HL-60 (cell line): Measurements from ENCODE around the gene SNX5.
A peak's percentile ranks its signal among the peaks of the same experiment; 100 is the strongest.

ENCODE experiments used
- GABPA ChIP-seq: IDR thresholded peaks from 2 replicates; pipeline ENCODE4 v1.6.1; 2012; ENCODE audit warnings: low read depth
- POLR2AphosphoS5 ChIP-seq: IDR thresholded peaks from 2 replicates; pipeline ENCODE4 v1.6.1; 2012; ENCODE audit warnings: low read depth
- REST ChIP-seq: IDR thresholded peaks from 2 replicates; pipeline ENCODE4 v1.6.1; 2012; ENCODE audit warnings: low read depth; ENCODE audit not compliant: insufficient replicate concordance
- SPI1 ChIP-seq: IDR thresholded peaks from 2 replicates; pipeline ENCODE4 v1.6.1; 2012; ENCODE audit warnings: low read depth, mild to moderate bottlenecking, borderline replicate concordance
- TF ChIP-seq, protein P1 (sequence below): IDR thresholded peaks from one replicate; pipeline ENCODE4 v1.5.1; 2011; ENCODE audit warnings: low read length, control low read depth, inconsistent platforms; ENCODE audit not compliant: insufficient read depth

DNA sequence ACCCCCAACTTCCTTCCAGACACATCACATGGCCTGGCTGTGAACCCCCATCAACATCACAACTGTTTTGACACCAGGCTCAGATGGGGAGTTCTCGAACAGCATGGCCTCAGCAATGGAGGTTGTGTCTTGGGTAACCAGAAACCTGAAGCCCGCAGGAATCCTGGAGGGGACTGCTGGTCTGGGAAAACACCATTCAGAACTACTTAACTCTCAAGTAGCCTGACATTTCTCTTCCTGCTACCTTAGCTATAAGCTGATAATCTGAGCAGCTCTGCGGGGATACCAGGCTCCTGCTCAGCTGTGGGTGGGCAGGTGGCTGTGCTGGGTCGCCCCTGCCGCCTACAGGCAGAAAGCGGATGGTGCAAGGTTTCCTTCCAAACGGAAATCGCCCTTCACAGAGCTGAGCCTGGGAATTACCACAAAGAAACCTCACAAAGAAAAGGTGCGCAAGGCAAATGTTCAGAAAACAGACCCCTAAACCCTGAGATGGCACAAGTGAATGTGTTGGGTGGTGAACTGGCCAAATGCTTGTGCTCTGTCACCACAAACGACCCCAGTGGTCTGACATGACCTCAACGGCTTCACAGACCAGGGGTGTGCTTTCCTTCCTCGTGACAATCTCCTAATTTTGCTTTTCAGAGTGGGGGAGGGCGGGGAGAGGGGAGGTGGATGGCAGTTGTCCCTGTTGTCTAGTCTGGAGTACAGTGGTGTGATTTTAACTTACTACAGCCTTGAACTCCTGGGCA, 29.5 kb downstream of the SNX5 start:
- TF ChIP-seq, protein P1, sequence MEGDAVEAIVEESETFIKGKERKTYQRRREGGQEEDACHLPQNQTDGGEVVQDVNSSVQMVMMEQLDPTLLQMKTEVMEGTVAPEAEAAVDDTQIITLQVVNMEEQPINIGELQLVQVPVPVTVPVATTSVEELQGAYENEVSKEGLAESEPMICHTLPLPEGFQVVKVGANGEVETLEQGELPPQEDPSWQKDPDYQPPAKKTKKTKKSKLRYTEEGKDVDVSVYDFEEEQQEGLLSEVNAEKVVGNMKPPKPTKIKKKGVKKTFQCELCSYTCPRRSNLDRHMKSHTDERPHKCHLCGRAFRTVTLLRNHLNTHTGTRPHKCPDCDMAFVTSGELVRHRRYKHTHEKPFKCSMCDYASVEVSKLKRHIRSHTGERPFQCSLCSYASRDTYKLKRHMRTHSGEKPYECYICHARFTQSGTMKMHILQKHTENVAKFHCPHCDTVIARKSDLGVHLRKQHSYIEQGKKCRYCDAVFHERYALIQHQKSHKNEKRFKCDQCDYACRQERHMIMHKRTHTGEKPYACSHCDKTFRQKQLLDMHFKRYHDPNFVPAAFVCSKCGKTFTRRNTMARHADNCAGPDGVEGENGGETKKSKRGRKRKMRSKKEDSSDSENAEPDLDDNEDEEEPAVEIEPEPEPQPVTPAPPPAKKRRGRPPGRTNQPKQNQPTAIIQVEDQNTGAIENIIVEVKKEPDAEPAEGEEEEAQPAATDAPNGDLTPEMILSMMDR: peak; percentile 72
- no peak for TF ChIP-seq GABPA
- 0 out of 2 replicates have a peak, but pooled peaks have one; percentile 7 for TF ChIP-seq POLR2AphosphoS5
- no peak for TF ChIP-seq REST
- TF ChIP-seq SPI1: no peak
